DND-41 (cell line): ENCODE measurements around the gene PTPRD.

Experiments used
- EZH2 ChIP-seq: IDR thresholded peaks from 3 replicates; pipeline ENCODE4 v1.6.1; 2012; ENCODE audit warnings: borderline replicate concordance, low read depth, mild to moderate bottlenecking, moderate library complexity, low read length, inconsistent platforms; ENCODE audit not compliant: severe bottlenecking
- TF ChIP-seq, protein P1 (sequence below): IDR thresholded peaks from 2 replicates; pipeline ENCODE4 v1.5.1; 2012; ENCODE audit warnings: borderline replicate concordance, low read length, moderate library complexity, mild to moderate bottlenecking; ENCODE audit not compliant: poor library complexity, severe bottlenecking; ENCODE audit errors: extremely low read depth

DNA sequence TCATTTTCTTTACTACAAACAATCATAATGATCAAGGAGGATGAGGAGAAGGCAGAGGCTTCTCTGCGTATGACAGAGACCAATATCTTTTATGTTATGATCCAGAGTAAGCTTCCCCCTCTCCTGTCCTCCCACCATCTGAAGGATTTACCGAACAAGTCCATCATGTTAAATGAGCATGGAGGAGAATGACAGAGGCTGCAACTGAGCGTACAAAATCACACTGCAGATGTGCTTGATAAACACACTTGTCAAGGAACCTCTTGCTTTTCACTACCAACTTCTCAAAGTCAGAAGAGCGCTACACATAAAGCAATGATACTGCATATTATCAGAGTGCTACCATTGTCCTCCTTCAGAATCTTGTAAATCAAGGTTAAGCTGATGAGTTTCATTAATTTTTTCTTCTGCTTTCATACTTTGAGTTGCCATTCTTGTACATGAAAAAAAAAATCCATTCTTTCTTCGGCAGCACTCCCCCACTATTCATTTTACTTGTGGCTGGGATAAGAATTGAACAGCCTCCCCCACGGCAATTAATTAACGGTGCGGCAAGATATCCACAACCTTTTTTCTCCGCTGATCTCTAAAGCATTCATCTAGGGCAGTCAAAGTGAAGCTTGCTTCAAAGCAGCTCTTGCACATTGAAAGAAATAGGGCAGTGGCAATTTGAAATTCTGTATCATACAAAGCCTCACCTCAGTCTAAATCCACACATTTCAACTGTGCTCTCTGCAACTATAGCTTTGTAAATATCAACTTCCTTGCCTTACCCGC is 2139.4 kb downstream of the PTPRD start:
- TF ChIP-seq, protein P1, sequence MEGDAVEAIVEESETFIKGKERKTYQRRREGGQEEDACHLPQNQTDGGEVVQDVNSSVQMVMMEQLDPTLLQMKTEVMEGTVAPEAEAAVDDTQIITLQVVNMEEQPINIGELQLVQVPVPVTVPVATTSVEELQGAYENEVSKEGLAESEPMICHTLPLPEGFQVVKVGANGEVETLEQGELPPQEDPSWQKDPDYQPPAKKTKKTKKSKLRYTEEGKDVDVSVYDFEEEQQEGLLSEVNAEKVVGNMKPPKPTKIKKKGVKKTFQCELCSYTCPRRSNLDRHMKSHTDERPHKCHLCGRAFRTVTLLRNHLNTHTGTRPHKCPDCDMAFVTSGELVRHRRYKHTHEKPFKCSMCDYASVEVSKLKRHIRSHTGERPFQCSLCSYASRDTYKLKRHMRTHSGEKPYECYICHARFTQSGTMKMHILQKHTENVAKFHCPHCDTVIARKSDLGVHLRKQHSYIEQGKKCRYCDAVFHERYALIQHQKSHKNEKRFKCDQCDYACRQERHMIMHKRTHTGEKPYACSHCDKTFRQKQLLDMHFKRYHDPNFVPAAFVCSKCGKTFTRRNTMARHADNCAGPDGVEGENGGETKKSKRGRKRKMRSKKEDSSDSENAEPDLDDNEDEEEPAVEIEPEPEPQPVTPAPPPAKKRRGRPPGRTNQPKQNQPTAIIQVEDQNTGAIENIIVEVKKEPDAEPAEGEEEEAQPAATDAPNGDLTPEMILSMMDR: no peak
- no peak for TF ChIP-seq EZH2
